Measurements from ENCODE around the gene MYO16. TPM values are rescaled to one million over a fixed set of nuclear protein-coding genes. Genes with fewer than 3 reads are reported as not detected.

The MYO16 gene
- total RNA-seq, 6 experiments from 2014 or later = not detected

DNA sequence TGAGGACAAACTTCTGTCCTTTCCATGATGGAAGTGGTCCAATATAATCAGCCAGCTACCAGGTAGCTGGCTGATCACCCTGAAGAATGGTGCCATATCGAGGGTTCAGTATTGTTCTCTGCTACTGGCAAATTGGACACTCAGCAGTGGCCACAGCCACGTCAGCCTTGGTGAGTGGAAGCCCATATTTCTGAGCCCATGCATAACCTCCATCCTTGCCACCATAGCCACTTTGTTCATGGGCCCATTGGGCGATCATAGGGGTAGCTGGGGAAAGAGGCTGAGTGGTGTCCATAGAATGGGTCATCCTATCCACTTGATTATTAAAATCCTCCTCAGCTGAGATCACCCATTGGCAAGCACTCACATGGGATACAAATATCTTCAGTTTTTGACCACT, 591.2 kb downstream of the MYO16 start:
- Mint-ChIP-seq H3K27me3 (ENCODE audit: insufficient read depth) (no peaks in the 10 kb centered on the region), H3K4me1 (ENCODE audit: low read depth) (no peaks in the 10 kb centered on the region), H3K9me3 (peaks cover 14% of the 10 kb centered on the region), H3K36me3 (ENCODE audit: low read depth) (peaks cover 9% of the 10 kb centered on the region), H3K27ac (no peak overlapping the region), H3K4me3 (no peak overlapping the region)
- DNase-seq = no peak
- TF ChIP-seq, protein P1, sequence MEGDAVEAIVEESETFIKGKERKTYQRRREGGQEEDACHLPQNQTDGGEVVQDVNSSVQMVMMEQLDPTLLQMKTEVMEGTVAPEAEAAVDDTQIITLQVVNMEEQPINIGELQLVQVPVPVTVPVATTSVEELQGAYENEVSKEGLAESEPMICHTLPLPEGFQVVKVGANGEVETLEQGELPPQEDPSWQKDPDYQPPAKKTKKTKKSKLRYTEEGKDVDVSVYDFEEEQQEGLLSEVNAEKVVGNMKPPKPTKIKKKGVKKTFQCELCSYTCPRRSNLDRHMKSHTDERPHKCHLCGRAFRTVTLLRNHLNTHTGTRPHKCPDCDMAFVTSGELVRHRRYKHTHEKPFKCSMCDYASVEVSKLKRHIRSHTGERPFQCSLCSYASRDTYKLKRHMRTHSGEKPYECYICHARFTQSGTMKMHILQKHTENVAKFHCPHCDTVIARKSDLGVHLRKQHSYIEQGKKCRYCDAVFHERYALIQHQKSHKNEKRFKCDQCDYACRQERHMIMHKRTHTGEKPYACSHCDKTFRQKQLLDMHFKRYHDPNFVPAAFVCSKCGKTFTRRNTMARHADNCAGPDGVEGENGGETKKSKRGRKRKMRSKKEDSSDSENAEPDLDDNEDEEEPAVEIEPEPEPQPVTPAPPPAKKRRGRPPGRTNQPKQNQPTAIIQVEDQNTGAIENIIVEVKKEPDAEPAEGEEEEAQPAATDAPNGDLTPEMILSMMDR (IDR thresholded peaks at IDR 0.05) = no peak

DNA sequence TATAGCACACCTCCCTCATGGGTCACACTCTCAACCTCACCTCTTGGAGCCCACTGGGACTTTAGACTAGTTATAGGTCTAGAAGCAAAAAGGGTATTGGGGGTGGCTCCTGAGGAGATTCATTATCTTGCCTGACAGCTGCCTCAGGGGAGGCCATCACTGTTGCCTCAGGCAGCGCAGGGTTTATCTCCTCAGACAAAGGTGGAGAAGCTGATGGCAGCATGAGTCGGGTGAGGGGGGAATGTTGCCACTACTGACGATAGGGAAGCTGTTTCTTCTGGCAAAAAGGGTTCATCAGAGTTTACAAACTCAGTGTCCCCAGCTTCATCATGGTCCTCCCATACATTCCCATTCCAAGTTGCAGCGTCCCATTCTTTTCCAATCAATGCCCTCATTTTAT, 594.6 kb downstream of the MYO16 start:
- DNase-seq = no peak
- TF ChIP-seq, protein P1 (IDR thresholded peaks at IDR 0.05) = no peak
- no peak overlapping the region for H3K27ac Mint-ChIP-seq
- peaks cover 9% of the 10 kb centered on the region for H3K36me3 Mint-ChIP-seq (ENCODE audit: low read depth)
- H3K4me1 Mint-ChIP-seq (ENCODE audit: low read depth) = peaks cover 6% of the 10 kb centered on the region
- H3K4me3 Mint-ChIP-seq = no peak overlapping the region
- H3K9me3 Mint-ChIP-seq = peaks cover 14% of the 10 kb centered on the region
- no peaks in the 10 kb centered on the region for H3K27me3 Mint-ChIP-seq (ENCODE audit: insufficient read depth)

DNA sequence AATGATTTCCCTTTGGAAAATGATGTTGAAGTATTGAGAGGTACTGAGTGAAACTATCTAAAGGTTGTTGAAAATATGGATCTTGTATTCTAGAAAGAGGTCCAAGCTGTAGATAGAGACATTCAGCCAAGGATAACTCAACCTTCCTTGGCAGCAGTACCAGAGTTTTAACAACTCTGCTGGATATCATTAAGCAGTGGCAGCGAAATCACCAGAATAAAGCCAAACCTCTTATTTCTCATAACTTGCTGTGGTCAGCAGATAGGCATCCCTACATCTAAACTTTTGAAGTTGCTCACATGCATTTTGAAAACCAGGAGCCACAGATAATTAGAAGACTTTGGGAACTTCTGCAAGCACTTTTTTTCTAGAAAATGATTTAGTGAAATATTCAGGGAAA, 597.2 kb downstream of the MYO16 start:
- no peak for DNase-seq
- Mint-ChIP-seq H3K9me3 (peaks cover 19% of the 10 kb centered on the region), H3K4me1 (ENCODE audit: low read depth) (peaks cover 9% of the 10 kb centered on the region), H3K27ac (no peak overlapping the region), H3K36me3 (ENCODE audit: low read depth) (peaks cover 18% of the 10 kb centered on the region), H3K4me3 (no peak overlapping the region), H3K27me3 (ENCODE audit: insufficient read depth) (peaks cover 3% of the 10 kb centered on the region; the same call in 1 of the 2 replicates)
- TF ChIP-seq, protein P1 (IDR thresholded peaks at IDR 0.05) = no peak

DNA sequence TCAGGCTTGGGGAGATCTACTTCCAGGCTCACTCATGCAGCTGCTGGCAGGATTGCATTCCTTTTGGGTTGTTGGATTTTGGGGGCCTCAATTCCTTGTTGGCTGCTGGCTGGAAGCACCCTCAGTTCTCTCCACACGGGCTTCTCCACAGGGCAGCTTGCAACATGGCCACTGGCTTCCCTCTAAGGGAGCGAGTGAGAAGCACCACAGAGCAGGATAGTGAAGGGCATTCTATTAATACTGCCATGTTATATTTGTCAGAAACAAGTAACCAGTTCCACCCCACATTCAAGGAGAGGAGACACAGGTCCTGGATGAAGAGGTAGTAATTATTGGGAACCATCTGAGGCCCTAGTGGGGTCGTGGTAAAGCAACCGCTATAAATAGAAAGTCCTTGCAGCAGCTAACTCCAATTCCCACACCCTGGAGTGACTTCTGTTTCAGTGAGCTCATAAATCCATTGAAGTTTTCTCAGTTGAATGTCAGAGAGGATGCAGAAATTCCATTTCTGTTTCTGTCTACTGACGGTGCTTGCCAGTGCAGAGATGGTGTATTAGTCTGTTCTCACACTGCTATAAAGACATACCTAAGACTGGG, 598.0 kb downstream of the MYO16 start:
- Mint-ChIP-seq H3K9me3 (peaks cover 19% of the 10 kb centered on the region), H3K4me3 (no peak overlapping the region), H3K4me1 (ENCODE audit: low read depth) (peaks cover 14% of the 10 kb centered on the region), H3K36me3 (ENCODE audit: low read depth) (peaks cover 18% of the 10 kb centered on the region), H3K27me3 (ENCODE audit: insufficient read depth) (peaks cover 3% of the 10 kb centered on the region; the same call in 1 of the 2 replicates), H3K27ac (no peak overlapping the region)
- TF ChIP-seq, protein P1 (IDR thresholded peaks at IDR 0.05) = no peak
- DNase-seq = no peak

DNA sequence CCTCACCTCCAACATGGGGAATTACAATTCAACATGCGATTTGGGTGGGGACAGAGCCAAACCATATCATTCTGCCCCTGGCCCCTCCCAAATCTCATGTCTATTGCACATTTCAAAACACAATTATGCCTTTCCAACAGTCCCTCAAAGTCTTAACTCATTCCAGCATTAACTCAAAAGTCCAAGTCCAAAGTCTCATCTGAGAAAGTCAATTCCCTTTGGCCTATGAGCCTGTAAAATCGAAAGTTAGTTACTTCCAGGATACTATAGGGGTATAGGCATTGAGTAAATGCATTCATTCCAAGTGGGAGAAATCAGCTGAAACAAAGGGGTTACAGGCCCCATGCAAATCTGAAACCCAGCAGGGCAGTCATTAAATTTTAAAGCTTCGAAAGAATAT, 598.8 kb downstream of the MYO16 start:
- Mint-ChIP-seq H3K9me3 (peaks cover 17% of the 10 kb centered on the region), H3K4me1 (ENCODE audit: low read depth) (peaks cover 14% of the 10 kb centered on the region), H3K4me3 (no peak overlapping the region), H3K27me3 (ENCODE audit: insufficient read depth) (peaks cover 3% of the 10 kb centered on the region; the same call in 1 of the 2 replicates), H3K27ac (no peak overlapping the region), H3K36me3 (ENCODE audit: low read depth) (peaks cover 17% of the 10 kb centered on the region)
- TF ChIP-seq, protein P1 (IDR thresholded peaks at IDR 0.05) = no peak
- DNase-seq = no peak

Measured in HFFc6 (cell line).